ENCODE measurements around the gene MGAT2.
"Not testable (repeated sequence)": the region's sequence is repeated elsewhere in the genome, so short reads cannot be mapped to it uniquely, and the experiment has no call there.

The MGAT2 gene

GRCh38 chr14:49612671-49613070, 7.9 kb upstream of the MGAT2 start:
- no peak for DNase-seq

- no peak for DNase-seq
These were observed 6.4 kb upstream of the MGAT2 start for GRCh38 chr14:49614196-49614595.

DNA sequence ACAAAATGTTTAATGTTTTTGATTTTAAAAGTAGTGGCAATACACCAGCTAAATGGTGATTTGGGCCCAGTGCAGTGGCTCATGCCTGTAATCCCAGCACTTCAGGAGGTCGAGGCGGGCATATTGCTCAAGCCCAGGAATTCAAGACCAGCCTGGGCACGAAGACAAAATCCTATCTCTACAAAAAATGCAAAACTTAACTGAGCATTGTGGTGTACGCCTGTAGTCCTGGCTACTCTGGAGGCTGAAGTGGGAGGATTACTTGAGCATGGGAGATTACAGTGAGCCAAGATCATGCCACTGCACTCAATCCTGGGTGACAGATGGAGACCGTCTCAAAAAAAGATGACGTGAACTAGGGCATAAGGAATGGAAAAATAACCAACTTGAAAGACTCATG, 4.8 kb upstream of the MGAT2 start:
- no peak for DNase-seq

DNA sequence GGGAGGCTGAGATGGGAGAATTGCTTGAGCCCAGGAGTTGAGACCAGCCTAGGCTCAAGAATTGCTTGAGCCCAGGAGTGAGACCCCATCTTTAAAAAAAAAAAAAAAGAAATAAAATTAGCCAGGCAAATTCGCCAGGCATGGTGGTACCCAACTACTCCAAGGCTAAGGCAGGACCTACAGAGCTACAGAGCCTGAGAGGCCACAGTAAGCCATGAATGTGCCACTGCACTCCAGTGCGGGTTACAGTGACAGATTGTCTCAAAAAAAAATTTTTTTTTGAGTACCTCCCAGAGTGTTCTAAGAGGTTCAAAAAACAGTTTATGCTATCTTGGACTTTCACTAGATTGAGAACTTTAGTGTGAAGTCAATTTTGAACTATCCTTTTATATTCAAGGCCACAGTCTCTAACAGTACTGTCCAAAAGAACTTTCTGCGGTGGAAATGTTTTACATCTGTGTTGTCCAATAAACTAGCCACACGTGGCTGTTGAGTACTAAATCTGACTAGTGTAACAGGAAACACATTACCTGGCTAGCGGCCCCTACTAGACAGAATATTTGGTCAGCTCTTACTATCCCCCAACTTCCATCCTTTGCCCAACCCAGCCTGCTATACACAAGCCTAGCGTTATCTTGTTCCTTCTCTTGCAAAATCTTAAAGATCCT, 2.6 kb upstream of the MGAT2 start:
- DNase-seq: no peak

- DNase-seq: not testable (repeated sequence)
These were observed 1.3 kb upstream of the MGAT2 start for GRCh38 chr14:49619273-49619672.

DNA sequence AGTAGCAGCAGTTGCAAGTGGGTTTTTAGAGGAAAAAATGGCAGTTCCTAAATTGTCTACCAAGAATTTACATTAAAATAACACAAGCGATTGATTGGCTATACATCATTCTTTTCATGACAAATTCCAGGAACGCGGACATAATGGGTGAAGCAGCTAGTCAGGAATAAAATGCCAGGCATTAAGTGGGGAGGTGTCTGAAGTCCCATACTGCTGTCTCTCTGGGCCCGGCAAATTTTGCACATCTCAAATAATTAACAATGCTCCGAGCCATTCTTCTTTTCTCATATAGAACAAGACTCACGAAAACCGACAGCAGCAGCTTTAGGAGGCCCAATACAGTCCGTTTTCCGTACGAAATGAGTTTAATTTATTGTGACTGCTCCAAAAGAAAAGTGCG, 869 bp upstream of the MGAT2 start:
- DNase-seq: no peak

DNA sequence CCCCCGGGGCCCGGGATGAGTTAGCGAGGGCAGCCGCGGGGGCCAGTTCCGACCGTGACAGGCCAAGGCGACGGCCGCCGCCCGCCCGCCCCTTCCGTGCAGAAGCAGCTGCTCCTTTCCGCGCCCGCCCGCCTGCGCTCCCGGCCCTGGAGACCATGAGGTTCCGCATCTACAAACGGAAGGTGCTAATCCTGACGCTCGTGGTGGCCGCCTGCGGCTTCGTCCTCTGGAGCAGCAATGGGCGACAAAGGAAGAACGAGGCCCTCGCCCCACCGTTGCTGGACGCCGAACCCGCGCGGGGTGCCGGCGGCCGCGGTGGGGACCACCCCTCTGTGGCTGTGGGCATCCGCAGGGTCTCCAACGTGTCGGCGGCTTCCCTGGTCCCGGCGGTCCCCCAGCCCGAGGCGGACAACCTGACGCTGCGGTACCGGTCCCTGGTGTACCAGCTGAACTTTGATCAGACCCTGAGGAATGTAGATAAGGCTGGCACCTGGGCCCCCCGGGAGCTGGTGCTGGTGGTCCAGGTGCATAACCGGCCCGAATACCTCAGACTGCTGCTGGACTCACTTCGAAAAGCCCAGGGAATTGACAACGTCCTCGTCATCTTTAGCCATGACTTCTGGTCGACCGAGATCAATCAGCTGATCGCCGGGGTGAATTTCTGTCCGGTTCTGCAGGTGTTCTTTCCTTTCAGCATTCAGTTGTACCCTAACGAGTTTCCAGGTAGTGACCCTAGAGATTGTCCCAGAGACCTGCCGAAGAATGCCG, 699 bp downstream of the MGAT2 start:
- no peak for DNase-seq

DNA sequence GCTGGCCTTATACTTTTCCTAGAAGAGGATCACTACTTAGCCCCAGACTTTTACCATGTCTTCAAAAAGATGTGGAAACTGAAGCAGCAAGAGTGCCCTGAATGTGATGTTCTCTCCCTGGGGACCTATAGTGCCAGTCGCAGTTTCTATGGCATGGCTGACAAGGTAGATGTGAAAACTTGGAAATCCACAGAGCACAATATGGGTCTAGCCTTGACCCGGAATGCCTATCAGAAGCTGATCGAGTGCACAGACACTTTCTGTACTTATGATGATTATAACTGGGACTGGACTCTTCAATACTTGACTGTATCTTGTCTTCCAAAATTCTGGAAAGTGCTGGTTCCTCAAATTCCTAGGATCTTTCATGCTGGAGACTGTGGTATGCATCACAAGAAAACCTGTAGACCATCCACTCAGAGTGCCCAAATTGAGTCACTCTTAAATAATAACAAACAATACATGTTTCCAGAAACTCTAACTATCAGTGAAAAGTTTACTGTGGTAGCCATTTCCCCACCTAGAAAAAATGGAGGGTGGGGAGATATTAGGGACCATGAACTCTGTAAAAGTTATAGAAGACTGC, 1.5 kb downstream of the MGAT2 start:
- DNase-seq: no peak

GRCh38 chr14:49623387-49623786, 2.8 kb downstream of the MGAT2 start:
- no peak for DNase-seq

DNA sequence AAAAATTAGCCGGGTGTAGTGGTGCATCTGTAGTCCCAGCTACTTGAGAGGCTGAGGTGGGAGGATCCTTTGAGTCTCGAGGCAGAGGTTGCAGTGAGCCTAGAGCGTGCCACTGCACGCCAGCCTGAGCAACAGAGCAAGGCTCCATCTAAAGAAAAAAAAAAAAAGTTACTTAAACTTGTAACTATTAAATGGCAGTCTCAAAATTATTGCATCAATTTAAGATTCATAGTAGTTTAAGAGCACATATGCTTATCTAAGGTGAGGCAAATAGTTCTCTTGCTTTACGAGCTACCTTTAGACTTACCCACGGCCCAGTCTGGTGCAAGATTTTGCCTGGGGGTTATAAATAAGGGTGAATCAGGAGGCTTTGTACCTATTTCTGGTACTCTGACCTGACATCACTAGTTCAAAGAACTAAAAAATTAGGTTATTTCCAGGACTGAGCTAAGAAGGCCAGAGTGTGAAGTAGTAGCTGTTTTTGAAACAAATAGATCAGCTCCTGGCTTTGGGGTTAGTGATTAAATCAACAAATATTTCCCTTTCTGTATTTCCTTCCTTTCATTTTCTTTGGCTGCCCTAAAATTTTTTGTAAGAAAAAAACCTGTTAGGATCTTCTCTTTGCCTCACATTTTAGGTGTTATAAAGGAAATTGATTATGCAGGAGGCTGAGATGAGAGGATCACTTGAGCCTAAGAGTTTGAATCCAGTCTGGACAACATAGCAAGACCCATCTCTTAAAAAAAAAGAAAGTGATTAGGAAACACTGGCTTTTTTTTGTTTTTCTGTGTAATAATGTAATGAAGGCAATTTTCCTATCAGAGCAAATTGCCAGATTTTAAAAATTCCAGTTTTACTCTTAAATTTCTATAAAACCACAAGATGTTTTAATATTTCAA, 3.6 kb downstream of the MGAT2 start:
- no peak for DNase-seq

GRCh38 chr14:49633640-49634546, 13.3 kb downstream of the MGAT2 start:
- DNase-seq: peak; percentile 74

DNA sequence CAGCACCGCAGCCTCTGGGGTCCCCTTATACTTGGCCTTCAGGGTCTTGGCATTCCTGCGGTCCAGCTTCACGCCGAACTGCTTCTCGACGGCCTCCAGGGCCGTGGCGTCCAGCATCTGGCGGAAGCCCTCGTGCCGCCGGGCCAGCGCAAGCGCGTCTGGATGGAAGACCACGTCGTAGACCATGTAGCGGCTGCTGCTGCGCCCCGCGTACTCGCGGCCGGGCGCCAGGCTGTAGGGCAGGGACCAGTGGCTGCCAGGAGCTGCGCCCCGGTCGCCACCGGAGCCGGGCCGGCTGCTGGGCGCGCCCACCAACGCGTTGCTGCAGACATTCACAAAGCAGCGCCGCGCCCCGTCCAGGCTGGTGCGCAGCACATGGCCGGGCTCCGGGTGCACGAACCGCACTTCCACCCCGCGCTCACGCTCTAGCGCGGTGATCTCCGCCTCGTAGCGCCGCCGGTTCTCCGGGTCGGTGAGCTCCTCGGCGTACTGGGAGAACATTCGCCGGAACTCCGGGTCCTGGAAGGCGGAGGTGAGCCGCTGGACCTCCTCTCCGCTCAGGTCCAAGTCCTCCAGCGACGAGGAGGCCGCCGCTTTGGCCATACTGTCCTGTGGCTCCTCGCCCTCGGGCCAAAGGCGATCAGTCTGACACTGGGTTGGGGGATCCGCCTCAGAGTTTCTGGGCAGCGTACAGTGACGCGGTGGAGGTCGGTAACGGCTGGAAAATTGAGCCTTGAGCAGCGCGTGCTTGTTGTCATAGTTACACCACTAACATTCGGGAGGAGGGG, 14.1 kb downstream of the MGAT2 start, which contains the start of gene DNAAF2:
TSS of gene DNAAF2 (minus strand) at position 698 of the 788 bp plus-strand sequence. CDS start at position 603, 95 bp downstream.
- peak; percentile 63 for DNase-seq

- no peak for DNase-seq
These were observed 16.3 kb downstream of the MGAT2 start for GRCh38 chr14:49636866-49637265.

DNA sequence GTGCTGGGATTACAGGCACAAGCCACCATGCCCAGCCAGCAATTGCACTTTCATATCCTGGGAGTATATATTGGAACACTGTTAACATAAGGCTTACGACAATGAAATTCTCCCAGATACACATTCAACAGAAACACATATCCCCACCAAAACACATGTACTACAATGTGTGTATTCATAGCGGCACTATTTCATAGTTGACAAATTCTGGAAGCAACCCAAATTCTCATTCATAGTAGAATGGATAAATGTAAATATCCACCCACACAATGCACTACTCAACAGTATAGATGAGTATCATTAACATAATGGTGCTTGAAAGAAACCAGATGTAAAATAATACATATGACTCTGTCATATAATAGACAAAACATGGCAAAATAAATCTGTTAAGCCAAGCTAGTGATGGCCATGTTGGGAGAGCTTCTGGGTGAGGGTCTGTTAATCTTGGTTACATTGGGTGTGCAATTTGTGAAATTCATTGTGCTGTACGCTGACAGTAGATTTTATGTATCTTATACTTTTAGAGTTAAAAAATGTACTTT, 17.0 kb downstream of the MGAT2 start:
- no peak for DNase-seq

DNA sequence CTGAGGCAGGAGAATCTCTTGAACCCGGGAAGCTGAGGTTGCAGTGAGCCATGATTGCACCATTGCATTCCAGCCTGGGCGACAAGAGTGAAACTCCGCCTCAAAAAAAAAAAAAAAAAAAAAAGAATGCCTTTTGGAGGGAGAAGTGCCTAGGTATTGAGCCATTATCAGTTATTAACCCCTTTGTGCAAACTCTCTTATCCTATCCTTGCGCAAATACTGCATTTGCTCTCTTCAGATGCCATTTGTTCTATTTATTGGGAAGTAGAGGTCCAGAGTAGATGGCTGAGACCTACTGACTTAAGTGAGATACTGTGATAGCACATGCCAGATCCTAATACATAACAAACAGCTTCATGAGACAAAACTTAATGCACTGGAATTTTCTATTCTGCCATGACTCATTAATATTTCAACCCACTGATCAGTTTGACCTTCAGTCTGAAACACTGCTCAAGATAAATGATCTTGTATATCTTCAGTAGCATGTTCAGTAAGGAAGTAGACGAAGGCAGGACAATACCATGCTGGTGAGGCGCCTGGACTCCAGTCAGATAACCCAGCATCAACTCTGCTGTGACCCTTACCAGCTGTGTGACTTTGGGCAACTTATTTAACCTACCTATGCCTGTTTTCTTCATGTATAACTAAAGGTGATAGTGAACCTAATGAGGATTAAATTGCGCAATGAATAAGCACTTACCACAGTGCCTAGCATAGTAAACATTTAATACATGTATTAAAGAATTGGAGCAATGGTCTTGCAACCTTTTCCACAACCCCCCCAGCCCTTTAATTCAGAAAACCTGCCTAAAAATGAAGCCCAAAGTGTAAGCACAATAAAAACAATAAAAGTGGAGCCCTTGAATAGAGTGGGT, 20.2 kb downstream of the MGAT2 start:
- DNase-seq: no peak

- no peak for DNase-seq
These were observed 21.1 kb downstream of the MGAT2 start for GRCh38 chr14:49641697-49642129.

DNA sequence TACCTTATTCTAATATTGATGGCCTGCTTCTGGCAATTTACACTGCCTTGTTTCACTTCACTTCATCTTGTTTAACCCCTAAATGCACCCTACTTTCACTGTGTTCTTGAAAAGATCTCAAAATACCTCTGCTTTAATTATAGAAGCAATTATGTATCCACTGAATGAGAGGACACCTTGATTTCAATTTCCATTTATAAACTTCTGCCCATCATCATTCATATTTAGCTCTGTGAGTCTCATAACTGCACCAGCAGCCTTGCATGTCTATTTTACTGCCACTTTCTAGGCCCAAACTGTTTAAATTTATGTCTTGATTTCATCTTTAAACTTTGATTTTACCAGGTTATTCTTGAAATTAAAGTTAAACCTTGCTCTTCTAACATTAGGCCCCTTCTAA, 21.6 kb downstream of the MGAT2 start:
- DNase-seq: no peak

DNA sequence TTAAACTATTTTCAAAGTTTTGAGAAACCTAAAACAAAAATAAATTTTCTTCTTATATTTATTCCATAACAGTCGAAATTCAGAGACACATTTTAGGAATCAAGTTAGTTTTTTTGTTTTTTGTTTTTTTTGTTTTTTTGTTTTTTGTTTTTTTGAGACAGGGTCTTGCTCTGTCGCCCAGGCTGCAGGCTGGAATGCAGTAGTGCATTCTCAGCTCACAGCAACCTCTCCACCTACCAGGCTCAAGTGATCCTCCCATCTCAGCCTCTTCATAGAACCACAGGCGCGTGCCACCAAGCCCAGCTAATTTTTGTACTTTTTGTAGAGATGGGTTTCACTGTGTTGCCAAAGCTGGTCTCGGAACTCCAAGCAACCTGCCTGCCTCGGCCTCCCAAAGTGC, 32.9 kb downstream of the MGAT2 start:
- no peak for DNase-seq

- no peak for DNase-seq
These were observed 33.9 kb downstream of the MGAT2 start for GRCh38 chr14:49654511-49654910.

DNA sequence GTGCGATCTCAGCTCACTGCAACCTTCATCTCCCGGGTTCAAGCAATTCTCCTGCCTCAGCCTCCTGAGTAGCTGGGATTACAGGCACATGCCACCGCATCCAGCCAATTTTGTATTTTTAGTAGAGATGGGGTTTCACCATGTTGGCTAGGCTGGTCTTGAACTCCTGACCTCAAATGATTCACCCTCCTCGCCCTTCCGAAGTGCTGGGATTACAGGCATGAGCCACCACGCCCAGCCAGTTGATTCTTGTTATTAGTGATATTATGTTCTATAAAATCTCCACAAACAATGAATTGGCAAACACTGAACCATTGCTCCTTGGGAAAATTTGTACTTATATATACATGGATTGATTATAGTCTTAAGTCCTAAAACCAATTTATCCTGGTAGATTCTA, 36.9 kb downstream of the MGAT2 start:
- DNase-seq: not testable (repeated sequence)
